NT2/D1 (cell line): Measurements from ENCODE around the gene ABHD12.

Source experiments
- DNase-seq: peaks from one replicate; pipeline ENCODE4 v3.0.0-alpha.2; 2011; ENCODE audit warnings: low read depth, low spot score
- H3K27me3 ChIP-seq: 2 replicates; pipeline ENCODE4 v1.6.0; 2011; ENCODE audit warnings: mild to moderate bottlenecking; ENCODE audit not compliant: insufficient read length, insufficient read depth
- H3K36me3 ChIP-seq: 2 replicates; pipeline ENCODE4 v1.6.1; 2011; ENCODE audit warnings: mild to moderate bottlenecking, low read length, mixed read lengths; ENCODE audit not compliant: insufficient read depth, insufficient read length
- H3K4me1 ChIP-seq: 2 replicates; pipeline ENCODE4 v1.5.1; 2011; ENCODE audit not compliant: insufficient read depth, insufficient read length
- H3K4me3 ChIP-seq: 2 replicates; pipeline ENCODE4 v1.5.1; 2011; ENCODE audit warnings: low read depth; ENCODE audit not compliant: insufficient read length
- H3K9ac ChIP-seq: 2 replicates; pipeline ENCODE4 v1.6.0; 2011; ENCODE audit warnings: low read depth; ENCODE audit not compliant: insufficient read length
- H3K9me3 ChIP-seq: 2 replicates; pipeline ENCODE4 v1.5.1; 2011; ENCODE audit warnings: mild to moderate bottlenecking, low read length; ENCODE audit not compliant: insufficient read depth
- SUZ12 ChIP-seq: IDR thresholded peaks from 2 replicates; pipeline ENCODE4 v1.6.1; 2011; ENCODE audit not compliant: insufficient read length, insufficient read depth; ENCODE audit errors: extremely low read depth
- YY1 ChIP-seq: IDR thresholded peaks from 2 replicates; pipeline ENCODE4 v1.6.1; 2011; ENCODE audit not compliant: insufficient read length, insufficient read depth
- ZNF274 ChIP-seq: IDR thresholded peaks from 2 replicates; pipeline ENCODE4 v1.6.1; 2011; ENCODE audit warnings: mild to moderate bottlenecking, low read depth, low read length

ABHD12 gene

DNA sequence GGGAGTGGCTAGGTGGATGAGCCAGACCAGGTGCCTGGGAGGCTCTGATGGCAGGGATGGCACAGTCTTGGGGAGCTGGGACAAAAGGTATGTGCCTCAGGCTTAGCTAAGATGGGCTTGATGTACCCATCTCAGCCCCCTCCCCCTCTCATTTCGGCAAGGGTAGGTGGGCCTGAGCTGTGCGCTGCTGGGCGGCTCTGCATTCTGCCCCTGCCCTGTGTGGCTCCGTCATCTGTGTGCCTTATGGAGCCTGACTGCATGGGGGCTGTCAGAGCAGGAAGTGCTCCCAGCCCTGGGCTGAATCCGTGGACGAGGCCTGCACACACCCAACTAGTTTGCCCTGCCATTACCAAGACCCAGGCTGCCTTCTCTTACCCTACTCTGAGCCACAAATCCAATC, 88.0 kb downstream of the ABHD12 start:
- Histone ChIP-seq H3K4me1 (peaks cover 4% of the 10 kb centered on the region), H3K27me3 (no peaks in the 10 kb centered on the region), H3K36me3 (peaks cover 55% of the 10 kb centered on the region), H3K4me3 (no peak overlapping the region), H3K9me3 (no peaks in the 10 kb centered on the region), H3K9ac (no peak overlapping the region)
- DNase-seq, result no peak
- TF ChIP-seq SUZ12 (no peak), ZNF274 (no peak), YY1 (no peak)

DNA sequence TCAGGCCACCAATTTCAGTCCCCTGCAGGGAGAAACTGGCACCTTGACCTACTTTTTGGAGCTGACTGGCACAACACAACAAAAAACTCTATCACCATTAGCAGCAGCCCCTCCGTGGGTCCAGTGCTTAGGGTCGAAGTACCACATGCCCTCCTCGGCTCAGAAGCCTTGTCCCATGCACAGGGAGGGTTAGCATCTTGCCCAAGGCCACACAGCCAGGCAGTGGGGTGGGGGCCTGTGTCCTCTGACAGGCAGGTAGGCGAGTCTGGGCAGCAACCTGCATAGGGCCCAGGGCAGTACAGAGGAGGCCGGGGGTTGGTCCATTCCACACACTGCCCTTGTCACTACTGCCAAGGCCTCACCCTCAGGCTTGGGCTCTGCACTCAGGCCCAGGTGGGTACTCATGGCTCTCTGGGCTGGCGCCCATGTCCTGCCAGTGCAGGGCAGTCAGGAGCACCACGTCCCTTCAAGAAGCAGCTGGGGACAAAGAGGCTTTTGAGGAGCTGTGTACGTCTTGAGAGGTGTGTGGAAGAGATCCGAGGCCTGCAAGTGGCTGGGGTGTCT, 89.2 kb downstream of the ABHD12 start:
- DNase-seq, result no peak
- Histone ChIP-seq H3K36me3 (peaks cover 58% of the 10 kb centered on the region), H3K9me3 (no peaks in the 10 kb centered on the region), H3K27me3 (no peaks in the 10 kb centered on the region), H3K9ac (no peak overlapping the region), H3K4me3 (no peak overlapping the region), H3K4me1 (peaks cover 6% of the 10 kb centered on the region)
- TF ChIP-seq ZNF274, result no peak
- TF ChIP-seq YY1, result no peak
- no peak for TF ChIP-seq SUZ12

DNA sequence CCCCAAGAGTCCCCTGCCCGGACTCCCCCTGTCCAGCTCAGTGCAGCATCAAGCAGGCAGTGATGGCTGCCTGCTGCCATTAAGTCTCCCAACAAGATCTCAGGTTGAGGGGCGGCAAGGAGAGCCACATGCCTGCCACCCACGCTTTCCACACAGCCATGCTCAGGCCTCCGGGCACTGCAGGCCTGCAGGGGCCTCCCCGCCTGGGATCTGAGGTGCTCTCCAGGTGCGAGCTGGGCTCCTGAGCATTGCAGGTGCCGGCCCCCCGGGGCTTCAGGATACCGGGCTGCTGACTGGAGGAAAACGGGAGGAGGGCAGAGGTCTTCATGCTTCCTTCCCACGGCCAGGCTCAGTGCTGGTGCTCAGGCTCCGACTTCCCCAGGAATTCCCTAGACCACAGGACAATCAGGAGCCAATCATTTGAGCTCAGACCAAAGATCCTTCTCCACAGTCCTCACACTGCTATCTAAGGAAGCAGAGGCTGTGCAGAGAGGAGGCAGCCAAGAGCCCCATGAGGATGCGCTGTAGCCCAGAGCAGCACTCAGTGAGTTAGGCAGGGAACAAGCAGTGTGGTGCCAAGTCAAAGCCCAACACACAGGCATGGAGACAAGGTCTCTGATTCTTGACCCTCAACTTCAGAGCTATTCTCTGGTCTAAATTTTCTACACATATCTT, 90.0 kb downstream of the ABHD12 start:
- no peaks in the 10 kb centered on the region for H3K9me3 ChIP-seq
- DNase-seq, result no peak
- H3K27me3 ChIP-seq, result no peaks in the 10 kb centered on the region
- no peak overlapping the region for H3K9ac ChIP-seq
- TF ChIP-seq SUZ12, result no peak
- no peak overlapping the region for H3K4me3 ChIP-seq
- peaks cover 66% of the 10 kb centered on the region for H3K36me3 ChIP-seq
- H3K4me1 ChIP-seq, result peaks cover 6% of the 10 kb centered on the region

DNA sequence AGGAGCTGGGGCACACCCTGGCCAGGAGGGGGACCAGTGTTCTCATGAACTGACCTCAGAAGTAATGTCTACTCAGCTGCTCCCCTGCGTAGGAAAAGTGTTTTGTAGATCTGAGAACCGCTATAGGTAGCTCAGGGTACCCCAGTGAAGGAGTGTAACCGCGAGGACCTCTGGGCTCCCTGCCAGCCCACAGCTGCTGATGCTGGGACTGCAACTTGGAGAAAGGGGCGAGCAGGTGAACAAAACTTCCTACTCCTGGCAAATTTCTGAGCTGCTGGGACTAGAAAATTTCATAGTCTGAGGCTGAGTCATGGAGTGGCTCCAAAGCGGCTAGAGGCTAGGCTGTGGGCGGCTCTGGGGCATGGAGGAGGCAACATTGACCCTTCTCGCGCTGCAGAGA, 90.8 kb downstream of the ABHD12 start:
- no peak for DNase-seq
- Histone ChIP-seq H3K9me3 (no peaks in the 10 kb centered on the region), H3K27me3 (no peaks in the 10 kb centered on the region), H3K4me1 (peaks cover 6% of the 10 kb centered on the region), H3K36me3 (peaks cover 74% of the 10 kb centered on the region), H3K9ac (no peak overlapping the region), H3K4me3 (no peak overlapping the region)
- no peak for TF ChIP-seq SUZ12
- TF ChIP-seq ZNF274, result no peak
- no peak for TF ChIP-seq YY1

DNA sequence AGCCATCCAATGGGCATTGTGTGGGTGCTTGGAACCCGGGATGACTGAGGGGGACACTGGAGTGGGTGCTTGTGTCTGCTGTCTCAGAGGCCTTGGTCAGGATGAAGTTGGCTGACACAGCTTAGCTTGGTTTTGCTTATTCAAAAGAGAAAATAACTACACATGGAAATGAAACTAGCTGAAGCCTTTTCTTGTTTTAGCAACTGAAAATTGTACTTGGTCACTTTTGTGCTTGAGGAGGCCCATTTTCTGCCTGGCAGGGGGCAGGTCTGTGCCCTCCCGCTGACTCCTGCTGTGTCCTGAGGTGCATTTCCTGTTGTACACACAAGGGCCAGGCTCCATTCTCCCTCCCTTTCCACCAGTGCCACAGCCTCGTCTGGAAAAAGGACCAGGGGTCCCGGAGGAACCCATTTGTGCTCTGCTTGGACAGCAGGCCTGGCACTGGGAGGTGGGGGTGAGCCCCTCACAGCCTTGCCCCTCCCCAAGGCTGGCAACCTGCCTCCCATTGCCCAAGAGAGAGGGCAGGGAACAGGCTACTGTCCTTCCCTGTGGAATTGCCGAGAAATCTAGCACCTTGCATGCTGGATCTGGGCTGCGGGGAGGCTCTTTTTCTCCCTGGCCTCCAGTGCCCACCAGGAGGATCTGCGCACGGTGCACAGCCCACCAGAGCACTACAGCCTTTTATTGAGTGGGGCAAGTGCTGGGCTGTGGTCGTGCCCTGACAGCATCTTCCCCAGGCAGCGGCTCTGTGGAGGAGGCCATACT, 93.3 kb downstream of the ABHD12 start:
- Histone ChIP-seq H3K9ac (no peak overlapping the region), H3K4me3 (no peak overlapping the region), H3K36me3 (peaks cover 75% of the 10 kb centered on the region), H3K4me1 (peaks cover 6% of the 10 kb centered on the region), H3K27me3 (no peaks in the 10 kb centered on the region), H3K9me3 (no peaks in the 10 kb centered on the region)
- no peak for DNase-seq
- TF ChIP-seq YY1 (no peak), SUZ12 (no peak), ZNF274 (no peak)

DNA sequence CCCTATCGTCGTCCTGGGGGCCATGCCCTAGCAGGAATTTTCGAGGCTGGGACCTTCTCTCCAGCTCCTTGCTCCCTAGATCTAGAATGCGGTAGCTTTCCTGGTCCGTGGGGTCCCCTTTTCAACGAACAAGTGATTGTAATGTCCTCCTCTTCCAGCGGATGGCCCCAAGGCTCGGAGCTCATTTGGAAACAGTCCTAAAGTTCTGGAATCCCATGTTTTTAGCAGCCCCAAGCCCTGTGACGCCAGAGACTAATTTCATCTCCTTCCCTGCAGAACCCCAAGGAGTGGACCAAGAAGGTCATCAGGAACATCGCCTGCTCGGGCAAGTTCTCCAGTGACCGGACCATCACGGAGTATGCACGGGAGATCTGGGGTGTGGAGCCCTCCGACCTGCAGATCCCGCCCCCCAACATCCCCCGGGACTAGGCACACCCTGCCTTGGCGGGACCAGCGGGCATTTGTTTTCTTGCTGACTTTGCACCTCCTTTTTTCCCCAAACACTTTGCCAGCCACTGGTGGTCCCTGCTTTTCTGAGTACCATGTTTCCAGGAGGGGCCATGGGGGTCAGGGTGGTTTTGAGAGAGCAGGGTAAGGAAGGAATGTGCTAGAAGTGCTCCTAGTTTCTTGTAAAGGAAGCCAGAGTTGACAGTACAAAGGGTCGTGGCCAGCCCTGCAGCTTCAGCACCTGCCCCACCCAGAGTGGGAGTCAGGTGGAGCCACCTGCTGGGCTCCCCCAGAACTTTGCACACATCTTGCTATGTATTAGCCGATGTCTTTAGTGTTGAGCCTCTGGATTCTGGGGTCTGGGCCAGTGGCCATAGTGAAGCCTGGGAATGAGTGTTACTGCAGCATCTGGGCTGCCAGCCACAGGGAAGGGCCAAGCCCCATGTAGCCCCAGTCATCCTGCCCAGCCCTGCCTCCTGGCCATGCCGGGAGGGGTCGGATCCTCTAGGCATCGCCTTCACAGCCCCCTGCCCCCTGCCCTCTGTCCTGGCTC, 94.2 kb downstream of the ABHD12 start:
- Histone ChIP-seq H3K4me1 (peaks cover 6% of the 10 kb centered on the region), H3K9me3 (no peaks in the 10 kb centered on the region), H3K9ac (no peak overlapping the region), H3K4me3 (no peak overlapping the region), H3K27me3 (no peaks in the 10 kb centered on the region), H3K36me3 (peaks cover 74% of the 10 kb centered on the region)
- no peak for TF ChIP-seq YY1
- no peak for TF ChIP-seq ZNF274
- TF ChIP-seq SUZ12, result no peak
- DNase-seq, result no peak
